Measurements from ENCODE around the gene IL10RB.

IL10RB gene

DNA sequence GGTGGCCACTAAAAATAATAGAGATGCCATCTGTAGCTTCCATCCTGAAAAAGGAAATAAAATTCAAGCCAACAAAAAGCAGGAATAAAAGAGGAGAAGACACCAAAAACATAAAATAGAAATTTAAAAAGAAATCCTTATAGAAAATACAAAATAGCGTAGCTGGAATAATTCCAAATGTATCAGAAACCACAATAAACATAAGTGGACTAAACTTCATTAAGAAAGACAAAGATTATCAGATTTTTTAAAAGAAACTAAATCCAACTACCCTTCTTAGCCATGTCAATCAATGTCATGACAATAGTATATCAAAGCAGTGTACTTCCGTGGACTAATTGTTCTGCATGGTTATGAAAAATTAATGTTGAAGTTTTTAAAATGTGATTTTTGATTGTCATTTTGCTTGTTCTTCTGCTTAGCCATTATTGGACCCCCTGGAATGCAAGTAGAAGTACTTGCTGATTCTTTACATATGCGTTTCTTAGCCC is 13.2 kb downstream of the IL10RB start:
- Histone ChIP-seq H3K27ac (no peak overlapping the region), H3K4me3 (no peak overlapping the region)
- TF ChIP-seq, protein P1, sequence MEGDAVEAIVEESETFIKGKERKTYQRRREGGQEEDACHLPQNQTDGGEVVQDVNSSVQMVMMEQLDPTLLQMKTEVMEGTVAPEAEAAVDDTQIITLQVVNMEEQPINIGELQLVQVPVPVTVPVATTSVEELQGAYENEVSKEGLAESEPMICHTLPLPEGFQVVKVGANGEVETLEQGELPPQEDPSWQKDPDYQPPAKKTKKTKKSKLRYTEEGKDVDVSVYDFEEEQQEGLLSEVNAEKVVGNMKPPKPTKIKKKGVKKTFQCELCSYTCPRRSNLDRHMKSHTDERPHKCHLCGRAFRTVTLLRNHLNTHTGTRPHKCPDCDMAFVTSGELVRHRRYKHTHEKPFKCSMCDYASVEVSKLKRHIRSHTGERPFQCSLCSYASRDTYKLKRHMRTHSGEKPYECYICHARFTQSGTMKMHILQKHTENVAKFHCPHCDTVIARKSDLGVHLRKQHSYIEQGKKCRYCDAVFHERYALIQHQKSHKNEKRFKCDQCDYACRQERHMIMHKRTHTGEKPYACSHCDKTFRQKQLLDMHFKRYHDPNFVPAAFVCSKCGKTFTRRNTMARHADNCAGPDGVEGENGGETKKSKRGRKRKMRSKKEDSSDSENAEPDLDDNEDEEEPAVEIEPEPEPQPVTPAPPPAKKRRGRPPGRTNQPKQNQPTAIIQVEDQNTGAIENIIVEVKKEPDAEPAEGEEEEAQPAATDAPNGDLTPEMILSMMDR (IDR thresholded peaks at IDR 0.05), result no peak
- DNase-seq (ENCODE audit: low spot score), result no peak

DNA sequence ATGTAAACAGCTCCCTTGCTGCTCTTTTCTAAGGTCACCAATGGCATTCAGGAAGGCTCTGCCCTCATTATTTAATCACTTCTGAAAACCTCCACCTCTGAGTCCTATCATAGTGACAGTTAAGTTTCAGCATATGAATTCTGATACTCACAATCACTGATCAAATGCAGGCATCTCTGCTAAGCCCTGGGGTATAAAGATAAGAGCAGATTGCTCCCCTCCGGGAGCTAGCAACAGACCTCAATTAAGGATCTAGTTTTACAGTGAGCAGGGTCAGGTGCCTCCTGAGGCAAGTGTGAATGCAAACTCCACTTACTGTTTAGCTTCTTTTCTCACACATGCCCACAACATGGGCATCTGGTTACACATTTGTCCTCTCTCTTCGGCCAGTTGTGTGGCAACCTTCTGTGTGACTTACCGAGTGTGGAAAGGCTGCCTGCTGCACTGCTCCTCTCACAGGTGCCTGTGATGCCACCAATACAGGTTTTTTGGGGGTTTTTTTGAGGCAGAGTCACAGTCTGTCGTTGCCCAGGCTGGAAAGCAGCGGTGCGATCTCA is 15.0 kb downstream of the IL10RB start:
- Histone ChIP-seq H3K27ac (no peak overlapping the region), H3K4me3 (no peak overlapping the region)
- DNase-seq (ENCODE audit: low spot score), result no peak
- TF ChIP-seq, protein P1 (IDR thresholded peaks at IDR 0.05), result no peak

DNA sequence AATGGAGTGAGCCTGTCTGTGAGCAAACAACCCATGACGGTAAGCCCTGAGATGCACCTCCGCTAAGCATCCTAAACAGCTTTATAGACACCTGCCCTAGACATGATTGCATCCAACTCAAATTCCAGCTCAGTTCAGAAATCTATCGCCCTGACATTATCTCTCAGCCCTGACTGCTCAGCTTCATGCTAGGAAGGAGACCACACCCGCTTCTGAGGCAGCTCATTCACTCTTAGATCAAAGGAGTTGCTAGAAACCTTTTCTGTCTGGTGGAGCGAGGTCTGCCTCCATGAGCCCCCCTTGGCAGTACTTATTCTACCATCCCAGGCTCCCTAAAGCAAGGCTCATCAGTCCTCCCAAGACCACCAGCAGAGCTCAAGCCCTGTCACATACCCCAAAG is 17.0 kb downstream of the IL10RB start:
- Histone ChIP-seq H3K27ac (no peak overlapping the region), H3K4me3 (no peak overlapping the region)
- no peak for DNase-seq (ENCODE audit: low spot score)
- TF ChIP-seq, protein P1 (IDR thresholded peaks at IDR 0.05), result no peak

DNA sequence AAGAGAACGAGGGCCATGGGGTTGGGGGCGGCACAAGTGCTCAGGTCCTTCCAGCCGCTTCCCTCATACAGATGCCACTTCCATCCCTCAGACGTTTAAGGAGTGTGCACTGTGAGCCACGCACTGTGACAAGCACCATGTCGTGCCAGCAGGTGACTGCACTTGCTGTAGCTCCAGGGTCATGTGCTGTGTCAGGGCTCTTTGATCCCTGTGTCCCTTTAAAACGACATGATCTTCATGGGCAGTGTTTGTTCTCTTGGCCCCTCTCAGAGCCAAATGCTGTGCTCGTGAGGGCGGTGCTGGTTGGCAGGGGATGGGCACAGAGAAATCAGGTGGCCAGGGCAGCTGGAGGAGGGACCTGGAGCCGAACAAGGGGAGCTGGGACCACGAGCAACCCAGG is 19.9 kb downstream of the IL10RB start:
- Histone ChIP-seq H3K27ac (peak overlapping the region in 1 of 2 donors; percentile 84), H3K4me3 (no peak overlapping the region)
- TF ChIP-seq, protein P1 (IDR thresholded peaks at IDR 0.05), result no peak
- DNase-seq (ENCODE audit: low spot score), result no peak

DNA sequence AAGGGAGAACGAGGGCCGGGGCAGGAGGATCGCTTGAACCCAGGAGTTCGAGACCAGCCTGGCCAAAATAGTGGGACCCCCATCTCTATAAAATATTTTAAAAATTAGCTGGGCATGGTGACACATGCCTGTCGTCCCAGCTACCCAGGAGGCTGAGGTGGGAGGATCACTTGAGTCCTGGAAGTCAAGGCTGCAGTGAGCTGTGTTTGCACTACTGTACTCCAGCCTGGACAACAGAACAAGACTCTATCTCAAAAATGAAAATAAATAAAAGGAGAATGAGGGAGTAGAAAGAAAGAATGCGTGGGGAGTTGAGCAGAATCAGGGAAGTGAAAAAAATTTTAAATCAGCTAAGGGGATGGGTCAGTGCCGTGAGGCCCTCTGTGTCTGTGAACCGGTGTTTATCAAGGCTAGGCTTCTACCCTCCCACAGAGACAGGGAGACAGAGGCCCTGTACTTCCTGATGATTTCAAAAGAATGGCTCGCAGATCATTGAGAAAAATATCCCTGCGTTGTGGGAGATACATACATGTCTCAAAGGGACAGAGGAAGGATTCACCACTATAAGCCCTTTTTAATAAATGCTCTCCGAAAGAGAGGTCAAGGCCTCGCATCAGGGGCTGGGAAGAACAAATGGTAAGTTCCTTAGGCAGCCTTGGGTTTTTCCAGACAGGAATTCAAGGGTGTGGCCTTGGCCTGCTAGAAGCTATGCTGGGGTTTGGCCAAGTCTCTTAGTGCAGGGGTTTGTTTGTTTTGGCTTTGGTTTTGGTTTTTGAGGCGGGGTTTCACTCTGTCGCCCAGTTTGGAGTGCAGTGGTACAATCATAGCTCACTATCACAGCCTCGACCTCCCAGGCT is 20.7 kb downstream of the IL10RB start:
- DNase-seq (ENCODE audit: low spot score), result no peak
- TF ChIP-seq, protein P1 (IDR thresholded peaks at IDR 0.05), result no peak
- Histone ChIP-seq H3K4me3 (peak overlapping the region; percentile 8), H3K27ac (peak overlapping the region; percentile 43 to 84)

DNA sequence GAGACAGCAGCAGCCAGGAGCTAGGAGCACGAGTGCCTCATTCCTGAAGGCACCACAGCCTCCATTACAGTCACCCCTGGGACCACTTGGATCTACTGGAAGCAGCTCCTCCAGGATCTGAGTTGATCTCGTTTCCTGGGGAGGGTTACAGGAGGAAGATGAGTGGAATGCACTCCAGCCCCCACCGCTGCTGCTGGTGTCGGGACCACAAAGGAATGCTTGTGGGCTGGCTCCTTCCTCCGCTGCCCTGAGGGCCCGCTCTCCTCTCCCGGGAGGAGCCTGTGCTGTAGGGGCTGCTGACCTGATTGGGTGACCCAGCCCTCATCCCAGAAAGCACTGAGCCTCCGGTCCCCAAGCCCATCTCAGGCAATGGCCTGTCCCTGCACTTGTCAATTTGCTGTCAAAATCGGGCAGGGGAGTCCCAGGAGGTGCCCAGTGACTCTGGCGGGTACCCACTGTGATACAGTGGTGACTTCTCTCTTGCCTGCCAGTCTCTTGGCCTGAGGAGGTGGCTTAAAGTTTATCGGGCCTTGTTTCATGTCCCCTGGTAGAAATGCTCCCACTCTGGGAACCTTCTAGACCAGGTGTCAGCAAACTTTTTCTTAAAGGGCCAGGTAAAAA is 23.1 kb downstream of the IL10RB start:
- no peak overlapping the region for H3K4me3 ChIP-seq
- DNase-seq (ENCODE audit: low spot score), result no peak
- H3K27ac ChIP-seq, result peak overlapping the region in 1 of 2 donors; percentile 55
- TF ChIP-seq, protein P1 (IDR thresholded peaks at IDR 0.05), result no peak

Measured in coronary artery (tissue), 2 donors.